ENCODE measurements around the gene RBM4B.

- TF ChIP-seq CTCF (IDR thresholded peaks at IDR 0.05) (no peak), ESRRA (CRISPR knock-in tag; IDR thresholded peaks at IDR 0.05; ENCODE audit: borderline replicate concordance) (no peak), NR3C1 (CRISPR knock-in tag; conservative IDR thresholded peaks at IDR 0.05; ENCODE audit: low read depth) (no peak), CREB1 (CRISPR knock-in tag; IDR thresholded peaks at IDR 0.05) (no peak), ATF1 (CRISPR knock-in tag; IDR thresholded peaks at IDR 0.05) (no peak), ZNF396 (CRISPR knock-in tag; IDR thresholded peaks at IDR 0.05; ENCODE audit: borderline replicate concordance) (no peak)
- TF ChIP-seq, protein P1, sequence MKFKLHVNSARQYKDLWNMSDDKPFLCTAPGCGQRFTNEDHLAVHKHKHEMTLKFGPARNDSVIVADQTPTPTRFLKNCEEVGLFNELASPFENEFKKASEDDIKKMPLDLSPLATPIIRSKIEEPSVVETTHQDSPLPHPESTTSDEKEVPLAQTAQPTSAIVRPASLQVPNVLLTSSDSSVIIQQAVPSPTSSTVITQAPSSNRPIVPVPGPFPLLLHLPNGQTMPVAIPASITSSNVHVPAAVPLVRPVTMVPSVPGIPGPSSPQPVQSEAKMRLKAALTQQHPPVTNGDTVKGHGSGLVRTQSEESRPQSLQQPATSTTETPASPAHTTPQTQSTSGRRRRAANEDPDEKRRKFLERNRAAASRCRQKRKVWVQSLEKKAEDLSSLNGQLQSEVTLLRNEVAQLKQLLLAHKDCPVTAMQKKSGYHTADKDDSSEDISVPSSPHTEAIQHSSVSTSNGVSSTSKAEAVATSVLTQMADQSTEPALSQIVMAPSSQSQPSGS (CRISPR knock-in tag; IDR thresholded peaks at IDR 0.05; ENCODE audit: borderline replicate concordance, low read depth) = no peak
These were observed 6.9 kb upstream of the RBM4B start for GRCh38 chr11:66684635-66685034.

All from WTC11 (cell line).